ENCODE data around the gene POLR1E. TPM values are rescaled to one million over a fixed set of nuclear protein-coding genes. Genes with fewer than 3 reads are reported as not detected.
A peak's percentile ranks its signal among the peaks of the same experiment; 100 is the strongest.

POLR1E gene
- 44.0 and 51.3 TPM in 2 replicates for total RNA-seq (2014; rRNA removed; shearing (Covaris generic))
- polyA plus RNA-seq (2015; cell fraction: cytosol; rRNA removed): 30.7 and 34.0 TPM in 2 replicates
- 10.8 and 15.9 TPM in 2 replicates for polyA plus RNA-seq (2015; cell fraction: nucleus; rRNA removed)

DNA sequence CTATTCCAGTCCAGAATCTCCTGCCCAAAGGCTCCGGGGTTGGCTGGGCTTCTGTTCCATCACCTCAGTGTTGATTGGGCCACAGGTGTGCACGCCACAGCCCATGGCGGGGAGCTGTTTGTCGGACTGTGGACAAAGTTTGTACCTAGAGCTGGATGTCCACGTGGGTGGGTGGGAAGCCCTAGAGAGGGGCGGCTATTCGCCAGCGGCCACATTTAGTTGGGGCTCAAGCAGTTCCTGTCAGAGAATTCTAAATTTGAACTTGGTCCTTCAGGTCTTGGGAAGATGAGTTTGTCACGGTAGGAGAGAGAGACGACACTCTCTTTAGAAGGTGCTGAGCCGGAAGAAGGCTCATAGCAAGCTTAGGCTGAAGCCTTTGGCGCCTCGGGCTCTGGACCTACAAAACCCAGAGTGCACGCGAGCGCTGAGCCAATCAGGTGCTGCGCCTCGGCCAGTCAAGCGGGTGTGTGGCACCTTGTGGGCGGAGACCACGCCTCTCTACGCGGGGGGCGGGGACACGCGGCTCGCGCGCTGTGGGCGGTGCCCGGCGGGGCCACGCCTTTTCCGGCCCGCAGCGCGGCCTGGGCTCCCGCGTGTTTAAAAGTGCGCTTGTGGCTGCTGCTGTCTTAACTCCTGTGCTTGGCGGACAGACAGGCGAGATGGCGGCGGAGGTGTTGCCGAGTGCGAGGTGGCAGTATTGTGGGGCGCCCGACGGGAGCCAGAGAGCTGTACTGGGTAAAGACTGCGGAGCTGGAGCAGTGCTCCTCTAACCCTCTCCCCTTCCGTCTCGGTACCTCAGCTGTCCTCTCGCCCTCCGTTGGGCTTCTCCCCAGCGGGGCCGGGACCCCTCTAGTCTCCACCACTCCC lies at the start of gene POLR1E:
TSS of gene POLR1E (plus strand) at position 560 of the 867 bp plus-strand sequence. CDS start at position 660, 100 bp downstream.
- peak; percentile 92 for DNase-seq (ENCODE audit: low read depth, low spot score)
- in situ Hi-C loops (cut with HindIII; ENCODE audit: low pct_unique_long_range_greater_than_20kb, low sequenced_read_pairs): no loop called here

GRCh38 chr9:37436540-37436939 lies 49.2 kb upstream of the POLR1E start:
- in situ Hi-C loops (cut with HindIII; ENCODE audit: low pct_unique_long_range_greater_than_20kb, low sequenced_read_pairs): no loop called here
- no peak for DNase-seq (ENCODE audit: low read depth, low spot score)

DNA sequence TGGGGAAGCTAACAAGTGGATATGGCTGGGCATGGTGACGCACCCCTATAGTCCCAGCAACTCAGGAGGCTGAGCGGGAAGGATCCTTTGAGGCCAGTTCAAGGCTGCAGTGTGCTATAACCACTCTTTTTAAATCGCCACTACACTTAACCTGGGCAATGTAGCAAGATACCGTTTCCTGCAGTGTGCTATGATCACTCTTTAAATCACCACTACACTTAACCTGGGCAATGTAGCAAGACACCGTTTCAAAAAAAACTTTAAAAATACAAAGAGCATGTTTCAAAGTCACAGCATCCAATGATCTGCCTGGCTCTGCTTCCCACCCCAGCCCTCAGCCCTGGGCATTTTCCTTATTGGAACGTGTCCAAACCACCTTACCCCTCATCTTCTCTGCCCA lies 48.7 kb upstream of the POLR1E start:
- in situ Hi-C loops (cut with HindIII; ENCODE audit: low pct_unique_long_range_greater_than_20kb, low sequenced_read_pairs): no loop called here
- no peak for DNase-seq (ENCODE audit: low read depth, low spot score)

GRCh38 chr9:37437621-37438020 lies 48.1 kb upstream of the POLR1E start:
- in situ Hi-C loops (cut with HindIII; ENCODE audit: low pct_unique_long_range_greater_than_20kb, low sequenced_read_pairs): no loop called here
- DNase-seq (ENCODE audit: low read depth, low spot score): no peak

GRCh38 chr9:37438359-37438758 lies 47.4 kb upstream of the POLR1E start:
- no peak for DNase-seq (ENCODE audit: low read depth, low spot score)
- in situ Hi-C loops (cut with HindIII; ENCODE audit: low pct_unique_long_range_greater_than_20kb, low sequenced_read_pairs): no loop called here

DNA sequence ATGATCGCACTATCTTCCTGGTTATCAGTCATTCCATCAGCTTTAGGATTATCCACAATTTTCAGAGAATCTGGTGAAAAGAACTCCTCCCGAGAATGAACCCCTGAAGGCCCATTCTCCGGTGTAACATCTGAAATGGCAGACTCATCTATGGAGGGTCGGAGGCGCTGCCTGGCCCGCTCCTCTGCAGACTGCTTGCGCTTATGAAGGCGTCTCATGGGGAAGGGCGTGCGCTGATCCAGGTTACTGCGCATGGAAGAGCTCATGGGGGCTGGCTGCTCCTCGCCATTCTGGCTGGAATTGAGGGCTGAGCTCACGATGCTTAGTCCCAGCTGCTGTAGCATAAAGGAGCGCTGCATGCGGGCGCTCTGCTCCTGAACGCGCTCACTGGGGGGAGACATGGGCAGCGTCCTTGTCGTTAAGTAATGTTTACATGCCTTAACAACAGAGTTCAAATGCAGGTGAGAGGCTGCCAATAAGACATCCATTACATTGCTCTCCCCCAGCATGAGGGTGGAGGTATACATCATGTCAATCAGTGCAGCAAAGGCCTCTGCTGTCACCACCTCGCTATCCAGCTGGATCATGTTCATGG lies 43.9 kb upstream of the POLR1E start:
- in situ Hi-C loops (cut with HindIII; ENCODE audit: low pct_unique_long_range_greater_than_20kb, low sequenced_read_pairs): no loop called here
- no peak for DNase-seq (ENCODE audit: low read depth, low spot score)

- DNase-seq (ENCODE audit: low read depth, low spot score): no peak
- in situ Hi-C loops (cut with HindIII; ENCODE audit: low pct_unique_long_range_greater_than_20kb, low sequenced_read_pairs): no loop called here
These were observed 43.2 kb upstream of the POLR1E start for GRCh38 chr9:37442556-37442955.

GRCh38 chr9:37443566-37443965 lies 42.2 kb upstream of the POLR1E start:
- in situ Hi-C loops (cut with HindIII; ENCODE audit: low pct_unique_long_range_greater_than_20kb, low sequenced_read_pairs): no loop called here
- no peak for DNase-seq (ENCODE audit: low read depth, low spot score)

DNA sequence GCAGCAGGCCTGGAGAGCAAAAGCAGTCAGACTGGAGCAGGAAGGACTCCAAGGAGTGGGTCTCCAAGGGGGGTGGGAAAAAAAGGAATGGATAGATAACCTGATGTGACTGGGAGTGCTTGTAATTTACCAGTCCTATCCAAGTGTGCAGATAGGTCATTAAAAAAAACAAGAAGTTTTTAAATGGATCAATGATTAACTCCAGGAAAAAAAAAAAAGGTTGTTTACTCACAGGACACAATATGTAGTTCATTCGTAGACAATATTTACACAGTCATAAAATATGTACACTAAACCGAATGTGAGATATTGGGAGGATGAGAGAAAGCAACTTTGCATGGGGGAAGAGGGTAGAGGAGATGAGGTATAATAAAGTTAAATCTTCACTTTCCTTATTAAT lies 40.9 kb upstream of the POLR1E start:
- no peak for DNase-seq (ENCODE audit: low read depth, low spot score)
- in situ Hi-C loops (cut with HindIII; ENCODE audit: low pct_unique_long_range_greater_than_20kb, low sequenced_read_pairs): no loop called here

DNA sequence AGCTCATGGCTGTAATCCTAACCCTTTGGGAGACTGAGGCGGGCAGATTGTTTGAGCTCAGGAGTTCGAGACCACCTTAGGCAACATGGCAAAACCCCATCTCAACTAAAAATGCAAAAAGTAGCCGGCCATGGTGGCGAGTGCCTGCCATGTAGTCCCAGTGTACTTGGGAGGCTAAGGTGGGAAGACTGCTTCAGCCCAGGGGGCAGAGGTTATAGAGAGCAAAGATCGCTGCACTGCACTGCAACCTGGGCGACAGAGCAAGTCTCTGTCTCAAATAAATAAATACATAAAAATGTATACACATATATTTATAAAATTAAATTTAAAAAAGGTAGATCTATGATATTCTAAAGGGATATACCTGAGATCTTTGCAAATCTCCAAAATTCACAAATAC lies 39.9 kb upstream of the POLR1E start:
- in situ Hi-C loops (cut with HindIII; ENCODE audit: low pct_unique_long_range_greater_than_20kb, low sequenced_read_pairs): no loop called here
- DNase-seq (ENCODE audit: low read depth, low spot score): no peak

GRCh38 chr9:37446401-37446800 lies 39.3 kb upstream of the POLR1E start:
- in situ Hi-C loops (cut with HindIII; ENCODE audit: low pct_unique_long_range_greater_than_20kb, low sequenced_read_pairs): no loop called here
- no peak for DNase-seq (ENCODE audit: low read depth, low spot score)

DNA sequence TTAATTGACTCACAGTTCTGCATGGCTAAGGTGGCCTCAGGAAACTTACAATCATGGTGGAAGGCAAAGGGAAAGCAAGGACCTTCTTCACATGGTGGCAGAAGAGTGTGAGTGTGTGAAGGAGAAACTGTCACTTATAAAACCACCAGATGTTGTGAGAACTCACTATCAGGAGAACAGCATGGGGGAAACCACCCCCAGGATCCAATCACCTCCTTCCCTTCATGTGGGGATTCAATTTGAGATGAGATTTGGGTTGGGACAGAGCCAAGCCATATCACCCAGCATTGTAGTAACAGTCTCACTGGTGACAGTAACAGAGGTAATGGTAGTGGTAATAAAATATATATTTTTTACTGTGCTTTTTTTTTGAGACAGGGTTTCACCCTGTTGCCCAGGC lies 38.6 kb upstream of the POLR1E start:
- in situ Hi-C loops (cut with HindIII; ENCODE audit: low pct_unique_long_range_greater_than_20kb, low sequenced_read_pairs): no loop called here
- no peak for DNase-seq (ENCODE audit: low read depth, low spot score)

DNA sequence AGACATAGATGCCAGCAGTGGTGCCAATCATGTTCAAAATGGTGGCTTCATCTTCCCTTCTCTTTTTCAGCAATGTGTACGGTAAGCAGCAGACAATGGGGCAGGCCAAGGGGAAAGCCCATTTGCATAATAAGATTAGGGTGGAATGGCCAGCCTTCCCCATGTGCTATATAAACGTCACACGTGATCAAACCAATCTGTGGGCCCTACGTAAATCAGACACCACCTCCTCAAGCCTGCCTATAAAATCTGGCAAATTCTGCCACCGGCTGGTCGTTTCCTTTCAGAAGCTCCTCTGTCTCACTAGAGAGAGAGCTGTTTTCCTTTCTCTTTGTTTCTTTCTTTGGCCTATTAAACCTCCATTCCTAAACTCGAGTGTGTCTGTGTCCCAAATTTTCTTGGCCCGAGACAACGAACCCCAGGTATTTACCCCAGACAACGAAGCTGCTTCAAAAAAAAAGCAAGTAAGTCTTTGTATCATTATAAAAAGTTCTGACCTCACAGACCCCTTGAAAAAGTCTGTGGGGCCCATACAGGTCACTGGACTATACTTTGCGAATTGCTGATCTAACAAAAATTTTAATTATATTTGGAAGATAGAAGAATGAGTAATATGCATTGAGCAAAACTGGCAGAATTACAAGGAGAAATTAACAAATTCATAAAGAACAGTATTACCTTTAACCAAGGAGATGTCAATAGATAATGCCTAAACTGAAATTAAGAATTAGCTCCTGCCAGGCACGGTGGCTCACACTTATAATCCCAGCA lies 35.7 kb upstream of the POLR1E start:
- in situ Hi-C loops (cut with HindIII; ENCODE audit: low pct_unique_long_range_greater_than_20kb, low sequenced_read_pairs): no loop called here
- peak; percentile 32 for DNase-seq (ENCODE audit: low read depth, low spot score)

DNA sequence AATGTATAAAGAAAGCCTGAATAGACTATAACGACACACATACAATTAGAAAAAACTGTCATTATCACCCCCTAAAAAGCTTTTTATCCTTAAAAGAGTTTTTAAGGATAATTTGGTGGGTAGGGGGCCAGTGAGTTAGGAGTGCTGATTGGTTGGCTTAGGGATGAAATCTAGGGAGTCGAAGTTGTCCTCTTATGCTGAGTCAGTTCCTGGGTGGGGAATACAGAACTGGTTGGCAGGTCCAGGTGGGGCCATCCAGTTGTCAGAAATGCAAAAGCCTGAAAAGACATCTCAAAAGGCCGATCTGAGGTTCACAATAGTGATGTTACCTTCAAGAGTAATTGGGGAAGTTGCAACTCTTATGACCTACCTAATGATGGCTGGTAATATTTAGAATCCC lies 34.1 kb upstream of the POLR1E start:
- in situ Hi-C loops (cut with HindIII; ENCODE audit: low pct_unique_long_range_greater_than_20kb, low sequenced_read_pairs): no loop called here
- no peak for DNase-seq (ENCODE audit: low read depth, low spot score)

GRCh38 chr9:37452611-37453010 lies 33.1 kb upstream of the POLR1E start:
- DNase-seq (ENCODE audit: low read depth, low spot score): no peak
- in situ Hi-C loops (cut with HindIII; ENCODE audit: low pct_unique_long_range_greater_than_20kb, low sequenced_read_pairs): no loop called here

DNA sequence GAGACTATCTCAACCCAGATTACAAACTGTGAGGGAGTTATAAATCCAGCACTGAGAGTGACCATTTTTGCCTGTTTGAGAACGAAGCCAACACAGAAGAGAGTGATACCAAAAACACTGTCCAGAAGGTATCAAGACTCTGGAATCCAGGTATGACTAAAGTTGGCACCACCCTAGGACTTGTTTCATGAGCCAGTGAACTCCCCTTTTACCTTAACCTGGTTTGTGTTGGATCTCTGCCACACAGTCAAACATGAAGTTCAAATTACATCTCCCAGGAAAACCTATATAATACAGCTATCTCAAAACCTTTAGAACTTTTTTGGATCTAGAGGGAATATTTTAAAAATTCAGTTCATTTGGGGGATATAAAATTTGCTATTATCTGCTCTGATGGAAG lies 31.9 kb upstream of the POLR1E start:
- no peak for DNase-seq (ENCODE audit: low read depth, low spot score)
- in situ Hi-C loops (cut with HindIII; ENCODE audit: low pct_unique_long_range_greater_than_20kb, low sequenced_read_pairs): no loop called here

DNA sequence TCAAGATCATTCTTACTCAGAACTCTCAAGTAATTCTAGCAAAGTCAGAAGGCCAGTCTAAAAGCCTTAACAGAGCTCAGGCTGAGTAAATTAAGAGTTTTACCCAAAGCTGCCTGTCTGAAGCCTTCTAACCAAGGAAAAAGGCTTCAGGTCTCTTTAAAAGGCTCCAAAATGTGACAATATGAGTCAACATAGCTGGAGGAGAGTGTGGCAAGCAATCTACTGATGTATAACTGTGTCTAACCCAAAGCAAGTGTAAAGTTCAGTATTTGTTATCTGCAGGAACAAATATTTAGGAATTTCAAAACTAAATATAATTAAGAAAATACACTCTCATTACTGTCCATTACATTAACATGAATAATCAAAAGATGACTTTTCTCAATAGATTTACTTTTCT lies 31.5 kb upstream of the POLR1E start:
- in situ Hi-C loops (cut with HindIII; ENCODE audit: low pct_unique_long_range_greater_than_20kb, low sequenced_read_pairs): no loop called here
- DNase-seq (ENCODE audit: low read depth, low spot score): no peak

DNA sequence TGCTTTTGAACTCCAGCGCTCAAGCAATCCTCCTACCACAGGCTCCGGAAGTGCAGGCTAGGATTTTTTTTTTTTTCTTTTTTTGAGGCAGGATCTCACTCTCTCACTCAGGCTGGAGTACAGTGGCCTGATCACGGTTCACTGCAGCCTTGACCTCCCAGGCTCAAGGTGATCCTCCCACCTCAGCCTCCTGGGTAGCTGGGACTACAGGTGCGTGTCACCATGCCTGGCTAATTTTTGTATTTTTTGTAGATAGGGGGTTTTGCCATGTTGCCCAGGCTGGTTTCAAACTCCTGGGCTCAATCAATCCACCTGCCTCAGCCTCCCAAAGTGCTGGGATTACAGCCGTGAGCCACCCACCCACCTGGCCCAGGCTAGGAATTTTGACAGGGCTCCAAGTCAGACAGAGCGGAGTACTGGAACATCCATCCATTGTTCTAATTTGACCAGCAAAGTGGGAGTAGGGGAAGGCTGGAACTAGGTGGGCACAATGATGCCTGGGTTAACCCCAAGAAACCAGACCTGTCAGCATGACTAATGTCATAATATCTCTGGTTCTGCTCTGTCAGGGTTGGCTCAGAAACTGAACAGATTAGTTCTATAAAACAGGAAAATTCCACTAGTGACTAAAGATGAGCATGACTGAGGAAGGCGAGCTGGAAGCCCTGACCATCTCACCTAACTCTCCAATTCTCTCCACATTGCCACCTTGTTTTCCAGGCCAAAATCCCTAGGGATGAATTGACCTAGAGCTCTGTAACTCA lies 29.7 kb upstream of the POLR1E start:
- in situ Hi-C loops (cut with HindIII; ENCODE audit: low pct_unique_long_range_greater_than_20kb, low sequenced_read_pairs): no loop called here
- no peak for DNase-seq (ENCODE audit: low read depth, low spot score)

Measured in SK-MEL-5 (cell line).